Mesodermal cell (in vitro differentiated cells): ENCODE data around the gene ETFRF1.

Experiments used
- H3K27ac ChIP-seq: 2 replicates; pipeline ENCODE4 v1.7.0; 2013; ENCODE audit warnings: mild to moderate bottlenecking, low read depth, low read length, moderate library complexity; ENCODE audit not compliant: severe bottlenecking
- H3K36me3 ChIP-seq: 2 replicates; pipeline ENCODE4 v1.7.1; 2013; ENCODE audit warnings: mild to moderate bottlenecking, low read length, moderate library complexity; ENCODE audit not compliant: control insufficient read depth, insufficient read depth
- H3K4me1 ChIP-seq: one replicate; pipeline ENCODE4 v1.7.1; 2013; ENCODE audit warnings: mild to moderate bottlenecking, low read length; ENCODE audit not compliant: insufficient read depth, control insufficient read depth, poor library complexity, severe bottlenecking
- H3K4me3 ChIP-seq: 2 replicates; pipeline ENCODE4 v1.7.0; 2013; ENCODE audit warnings: low read length, control low read depth, mild to moderate bottlenecking; ENCODE audit not compliant: insufficient read depth, poor library complexity, severe bottlenecking; ENCODE audit errors: extremely low read depth
- H3K9me3 ChIP-seq: 2 replicates; pipeline ENCODE4 v1.7.1; 2013; ENCODE audit warnings: mild to moderate bottlenecking, low read length, moderate library complexity; ENCODE audit not compliant: control insufficient read depth
- WGBS, 2 experiments: methylation state at CpG; one replicate each; pipeline ENCODE4 v1.1.5; 2013; ENCODE audit warnings: missing lambda C conversion rate in 2 of 2; ENCODE audit not compliant: insufficient coverage in 2 of 2; 5-methylcytosine and 5-hydroxymethylcytosine counted together

The ETFRF1 gene

GRCh38 chr12:25208554-25208953 is 13.5 kb downstream of the ETFRF1 start:
- WGBS, 2 experiments: 100% methylated on average over 1 of the region's 1 CpG; no CpG with 5 or more reads in 1 of the 2 experiments
- peaks cover 35% of the 10 kb centered on the region for H3K36me3 ChIP-seq
- H3K27ac ChIP-seq: no peak overlapping the region
- H3K4me1 ChIP-seq: no peaks in the 10 kb centered on the region
- no peak overlapping the region for H3K4me3 ChIP-seq
- no peaks in the 10 kb centered on the region for H3K9me3 ChIP-seq

GRCh38 chr12:25213338-25213737 is 18.3 kb downstream of the ETFRF1 start:
- peaks cover 13% of the 10 kb centered on the region for H3K36me3 ChIP-seq
- H3K4me1 ChIP-seq: no peaks in the 10 kb centered on the region
- H3K9me3 ChIP-seq: no peaks in the 10 kb centered on the region
- H3K4me3 ChIP-seq: no peak overlapping the region
- no CpG with 5 or more reads among the region's 1 CpG for WGBS, 2 experiments
- no peak overlapping the region for H3K27ac ChIP-seq

DNA sequence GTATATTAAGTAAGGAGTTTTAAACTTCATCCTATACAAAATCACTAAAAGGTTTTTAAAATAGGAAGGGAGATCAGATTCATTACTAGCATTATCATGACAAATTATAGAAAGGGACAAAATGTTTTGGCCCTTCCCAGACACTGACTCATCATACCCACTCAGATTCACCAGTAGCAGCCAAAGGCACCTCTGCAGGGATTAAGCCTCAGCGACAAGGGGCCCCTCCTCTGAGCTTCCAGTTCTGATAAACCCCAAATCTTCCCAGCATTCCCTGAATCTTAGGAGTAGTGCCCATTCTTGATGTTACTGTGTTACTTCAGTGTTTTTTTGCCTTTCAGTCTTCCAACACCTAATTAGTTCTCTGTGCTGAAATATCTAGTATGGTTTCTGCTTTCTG is 41.2 kb downstream of the ETFRF1 start:
- peaks cover 7% of the 10 kb centered on the region for H3K4me1 ChIP-seq
- H3K9me3 ChIP-seq: no peaks in the 10 kb centered on the region
- no CpG with 5 or more reads among the region's 1 CpG for WGBS, 2 experiments
- no peak overlapping the region for H3K4me3 ChIP-seq
- peaks cover 42% of the 10 kb centered on the region for H3K36me3 ChIP-seq
- no peak overlapping the region for H3K27ac ChIP-seq

GRCh38 chr12:25236626-25237025 is 41.6 kb downstream of the ETFRF1 start:
- Histone ChIP-seq H3K4me1 (peaks cover 7% of the 10 kb centered on the region), H3K4me3 (no peak overlapping the region), H3K36me3 (peaks cover 40% of the 10 kb centered on the region), H3K27ac (no peak overlapping the region), H3K9me3 (no peaks in the 10 kb centered on the region)
- WGBS, 2 experiments: 80 to 91% methylated on average over 1 of the region's 4 CpGs

DNA sequence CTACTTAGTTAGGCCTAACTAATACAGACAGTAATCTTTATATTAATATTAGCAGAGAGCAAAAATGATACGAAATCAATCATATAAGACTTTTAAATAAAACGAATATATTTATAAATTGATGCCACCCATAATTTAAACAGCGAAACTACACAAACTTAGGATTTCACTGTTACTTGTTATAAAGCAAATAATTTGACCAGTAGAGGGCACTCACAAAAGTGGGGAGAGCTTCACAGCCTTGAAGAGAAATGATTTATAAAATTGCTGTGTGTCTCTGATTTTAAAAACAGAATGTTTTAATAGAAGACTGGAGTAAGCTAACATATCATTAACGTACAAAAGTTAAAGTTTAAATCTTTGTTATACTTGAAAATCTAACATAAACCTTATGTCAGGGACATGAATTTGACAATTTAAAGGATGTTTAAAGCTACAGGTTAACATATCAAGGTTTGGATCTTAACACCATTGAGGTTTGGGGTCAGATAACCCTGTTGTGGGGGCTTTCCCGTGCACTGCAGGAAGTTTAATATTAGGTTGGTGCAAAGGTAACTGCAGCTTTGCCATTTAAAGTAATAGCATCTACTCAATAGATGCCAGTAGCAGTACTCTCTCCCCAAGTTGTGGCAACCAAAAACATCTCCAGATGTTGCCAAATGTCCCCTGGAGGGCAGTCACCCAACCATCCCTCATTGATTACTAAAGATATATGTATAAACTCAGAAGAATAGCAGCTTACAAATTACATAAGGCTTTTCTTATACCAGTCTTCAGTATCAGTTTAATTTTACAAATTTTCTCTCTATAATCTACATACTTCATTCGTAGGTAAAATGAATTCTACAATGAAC is 46.4 kb downstream of the ETFRF1 start:
- WGBS, 2 experiments: no CpG with 5 or more reads among the region's 6 CpGs

GRCh38 chr12:25242981-25243679 is 48.1 kb downstream of the ETFRF1 start:
- WGBS, 2 experiments: 92 to 100% methylated on average over 3 to 4 of the region's 5 CpGs
- Histone ChIP-seq H3K4me3 (no peak overlapping the region), H3K4me1 (no peaks in the 10 kb centered on the region), H3K36me3 (peaks cover 34% of the 10 kb centered on the region), H3K9me3 (no peaks in the 10 kb centered on the region), H3K27ac (no peak overlapping the region)

More for the DNA sequence above, 46.4 kb downstream of the ETFRF1 start:
- no peak overlapping the region for H3K4me3 ChIP-seq
- H3K27ac ChIP-seq: no peak overlapping the region
- H3K36me3 ChIP-seq: peaks cover 38% of the 10 kb centered on the region
- no peaks in the 10 kb centered on the region for H3K9me3 ChIP-seq
- H3K4me1 ChIP-seq: peaks cover 5% of the 10 kb centered on the region

DNA sequence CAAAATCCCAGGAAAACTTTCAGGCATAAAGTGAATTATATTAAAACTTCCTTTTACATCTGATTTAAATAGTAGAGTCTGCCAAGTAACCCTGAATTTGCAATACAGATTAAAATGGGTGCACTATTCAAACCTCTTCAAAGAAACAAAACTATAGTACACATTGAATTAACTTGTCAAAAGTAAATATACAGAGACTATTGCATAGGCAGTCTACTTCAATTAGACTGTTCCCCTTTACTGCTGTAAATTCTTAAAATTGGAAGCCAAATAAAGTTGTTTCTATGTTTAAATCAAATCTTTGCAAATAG is 48.6 kb downstream of the ETFRF1 start:
- peaks cover 36% of the 10 kb centered on the region for H3K36me3 ChIP-seq
- no peak overlapping the region for H3K27ac ChIP-seq

GRCh38 chr12:25245491-25245890 is 50.5 kb downstream of the ETFRF1 start:
- Histone ChIP-seq H3K9me3 (no peaks in the 10 kb centered on the region), H3K4me1 (no peaks in the 10 kb centered on the region), H3K4me3 (no peak overlapping the region), H3K27ac (no peak overlapping the region), H3K36me3 (peaks cover 31% of the 10 kb centered on the region)
- 99 to 100% methylated on average over 6 of the region's 6 CpGs for WGBS, 2 experiments

More for the DNA sequence above, 48.6 kb downstream of the ETFRF1 start:
- H3K4me3 ChIP-seq: no peak overlapping the region
- H3K9me3 ChIP-seq: no peaks in the 10 kb centered on the region
- no peaks in the 10 kb centered on the region for H3K4me1 ChIP-seq

- Histone ChIP-seq H3K27ac (no peak overlapping the region), H3K36me3 (peaks cover 28% of the 10 kb centered on the region), H3K9me3 (no peaks in the 10 kb centered on the region), H3K4me3 (no peak overlapping the region), H3K4me1 (no peaks in the 10 kb centered on the region)
- 93 to 96% methylated on average over 17 of the region's 20 CpGs for WGBS, 2 experiments
Measured at GRCh38 chr12:25248137-25248536, 53.1 kb downstream of the ETFRF1 start.

- Histone ChIP-seq H3K4me1 (peaks cover 1% of the 10 kb centered on the region), H3K4me3 (no peak overlapping the region), H3K27ac (no peak overlapping the region), H3K36me3 (peaks cover 22% of the 10 kb centered on the region), H3K9me3 (no peaks in the 10 kb centered on the region)
- no CpG with 5 or more reads among the region's 1 CpG for WGBS, 2 experiments
Measured at GRCh38 chr12:25248732-25249131, 53.7 kb downstream of the ETFRF1 start.
